HepG2 (cell line): ENCODE results near the gene NUTF2. TPM values are rescaled to one million over a fixed set of nuclear protein-coding genes. Genes with fewer than 3 reads are reported as not detected.
A peak's percentile ranks its signal among the peaks of the same experiment; 100 is the strongest.

ENCODE experiments used
- ARNT ChIP-seq: fragments of 450-650 bp; IDR thresholded peaks from 2 replicates; pipeline ENCODE4 v1.6.1; 2017
- KAT2B ChIP-seq: fragments of 150-350 bp; IDR thresholded peaks from 2 replicates; pipeline ENCODE4 v1.6.1; 2014; ENCODE audit warnings: low read depth, low read length, borderline replicate concordance
- KAT7 ChIP-seq: IDR thresholded peaks from 2 replicates; pipeline ENCODE4 v1.6.1; 2018; ENCODE audit warnings: borderline replicate concordance, missing compliant biosample characterization
- NFE2L2 ChIP-seq: fragments of 150-350 bp; IDR thresholded peaks from 2 replicates; pipeline ENCODE4 v1.6.1; 2014; ENCODE audit warnings: low read length
- NKX3-1 ChIP-seq: sonication (generic); formaldehyde crosslinking; IDR thresholded peaks from 2 replicates; pipeline ENCODE4 v1.5.0; 2020; ENCODE audit warnings: missing genetic modification reagents
- PLRG1 ChIP-seq: fragments of 450-650 bp; conservative IDR thresholded peaks from 2 replicates; pipeline ENCODE4 v1.6.1; 2016
- TERF1 ChIP-seq: sonication (generic); formaldehyde crosslinking; IDR thresholded peaks from 2 replicates; pipeline ENCODE4 v1.8.0; 2022; ENCODE audit warnings: mild to moderate bottlenecking, missing genetic modification reagents, moderate library complexity
- UBTF ChIP-seq: sonication (generic); formaldehyde crosslinking; IDR thresholded peaks from 2 replicates; pipeline ENCODE4 v1.4.0; 2020; ENCODE audit warnings: mild to moderate bottlenecking, missing genetic modification reagents
- XBP1 ChIP-seq: sonication (generic); formaldehyde crosslinking; IDR thresholded peaks from 2 replicates; pipeline ENCODE4 v1.5.0; 2020; ENCODE audit warnings: missing genetic modification reagents
- ZBTB20 ChIP-seq: sonication (generic); formaldehyde crosslinking; IDR thresholded peaks from 2 replicates; pipeline ENCODE4 v1.8.1; 2023; ENCODE audit warnings: missing genetic modification reagents, low read depth, mild to moderate bottlenecking, borderline replicate concordance
- ZNF10 ChIP-seq: sonication (generic); formaldehyde crosslinking; IDR thresholded peaks from 2 replicates; pipeline ENCODE4 v1.4.0; 2020; ENCODE audit warnings: mild to moderate bottlenecking, low read depth, missing genetic modification reagents, borderline replicate concordance
- ZNF230 ChIP-seq: sonication (generic); formaldehyde crosslinking; IDR thresholded peaks from 2 replicates; pipeline ENCODE4 v1.4.0; 2020; ENCODE audit warnings: mild to moderate bottlenecking, missing genetic modification reagents
- ZNF264 ChIP-seq: sonication (generic); formaldehyde crosslinking; IDR thresholded peaks from 2 replicates; pipeline ENCODE4 v1.4.0; 2020; ENCODE audit warnings: missing genetic modification reagents
- ZNF354B ChIP-seq: sonication (generic); formaldehyde crosslinking; IDR thresholded peaks from 2 replicates; pipeline ENCODE4 v1.8.0; 2022; ENCODE audit warnings: mild to moderate bottlenecking, missing genetic modification reagents
- ZNF564 ChIP-seq: sonication (generic); formaldehyde crosslinking; IDR thresholded peaks from 2 replicates; pipeline ENCODE4 v1.8.1; 2023; ENCODE audit warnings: mild to moderate bottlenecking, missing genetic modification reagents
- ZNF639 ChIP-seq: conservative IDR thresholded peaks from 2 replicates; pipeline ENCODE4 v1.6.1; 2018; ENCODE audit warnings: missing genetic modification reagents
- ZNF788 ChIP-seq: sonication (generic); formaldehyde crosslinking; IDR thresholded peaks from 2 replicates; pipeline ENCODE4 v1.5.0; 2020; ENCODE audit warnings: mild to moderate bottlenecking, missing genetic modification reagents, borderline replicate concordance
- ZNF816 ChIP-seq: sonication (generic); formaldehyde crosslinking; IDR thresholded peaks from 2 replicates; pipeline ENCODE4 v1.8.0; 2022; ENCODE audit warnings: missing genetic modification reagents, mild to moderate bottlenecking, borderline replicate concordance
- polyA plus RNA-seq, 8 experiments: library from polyadenylated mRNA; depleted of rRNA in 3 of 8; stranded (reverse) in 7 of 8; unstranded in 1 of 8; fragments of >200 nt; fragmentation: Illumina TruSeq in 4 of 8; extraction: Trizol in 4 of 8; gene quantifications; 2 replicates each; pipeline versions ENCODE4 v1.2.1 to v1.2.3, GENCODE V29; 2011 to 2016; ENCODE audit warnings: low read depth in 4 of 8, missing spikeins in 1 of 8, mixed read lengths in 1 of 8; ENCODE audit not compliant: insufficient read depth in 1 of 8
- total RNA-seq, 5 experiments: library from RNA; depleted of rRNA; stranded (reverse); fragments of >200 nt; fragmentation: Illumina TruSeq; extraction: Trizol; gene quantifications; 2 replicates each; pipeline ENCODE4 v1.2.3, GENCODE V29; 2016; ENCODE audit warnings: low read depth in 1 of 5
- TF ChIP-seq, protein P1 (sequence below): fragments of 450-650 bp; IDR thresholded peaks from 2 replicates; pipeline ENCODE4 v1.6.1; 2016
- TF ChIP-seq, protein P2 (sequence below): sonication (generic); formaldehyde crosslinking; IDR thresholded peaks from 2 replicates; pipeline ENCODE4 v1.4.0; 2020; ENCODE audit warnings: missing genetic modification reagents, low read depth, mild to moderate bottlenecking, borderline replicate concordance

Gene NUTF2
- total and polyA plus RNA-seq, 2 of the 13 experiments (the other 11 are each of a cell fraction or from before 2014, with no cell fraction given), result 168 to 214 TPM

- peak; percentile 72 for TF ChIP-seq UBTF
- peak; percentile 86; the same call in 1 of the 2 replicates for TF ChIP-seq KAT7
- no peak for TF ChIP-seq NFE2L2
- 0 out of 2 replicates have a peak, but pooled peaks have one; percentile 51 for TF ChIP-seq ZNF639 (CRISPR knock-in tag)
- no peak for TF ChIP-seq TERF1
- TF ChIP-seq ZNF564 (CRISPR knock-in tag), result no peak
- no peak for TF ChIP-seq ZNF10
- TF ChIP-seq, protein P1, sequence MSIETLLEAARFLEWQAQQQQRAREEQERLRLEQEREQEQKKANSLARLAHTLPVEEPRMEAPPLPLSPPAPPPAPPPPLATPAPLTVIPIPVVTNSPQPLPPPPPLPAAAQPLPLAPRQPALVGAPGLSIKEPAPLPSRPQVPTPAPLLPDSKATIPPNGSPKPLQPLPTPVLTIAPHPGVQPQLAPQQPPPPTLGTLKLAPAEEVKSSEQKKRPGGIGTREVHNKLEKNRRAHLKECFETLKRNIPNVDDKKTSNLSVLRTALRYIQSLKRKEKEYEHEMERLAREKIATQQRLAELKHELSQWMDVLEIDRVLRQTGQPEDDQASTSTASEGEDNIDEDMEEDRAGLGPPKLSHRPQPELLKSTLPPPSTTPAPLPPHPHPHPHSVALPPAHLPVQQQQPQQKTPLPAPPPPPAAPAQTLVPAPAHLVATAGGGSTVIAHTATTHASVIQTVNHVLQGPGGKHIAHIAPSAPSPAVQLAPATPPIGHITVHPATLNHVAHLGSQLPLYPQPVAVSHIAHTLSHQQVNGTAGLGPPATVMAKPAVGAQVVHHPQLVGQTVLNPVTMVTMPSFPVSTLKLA, result peak; percentile 21; the same call in 1 of the 2 replicates
- 0 out of 2 replicates have a peak, but pooled peaks have one; percentile 86 for TF ChIP-seq ZNF230 (CRISPR knock-in tag)
- TF ChIP-seq KAT2B, result no peak
- 0 out of 2 replicates have a peak, but pooled peaks have one; percentile 14 for TF ChIP-seq ZNF354B
- no peak for TF ChIP-seq ARNT
- peak; percentile 59; the same call in 1 of the 2 replicates for TF ChIP-seq ZNF788 (CRISPR knock-in tag)
- peak; percentile 92; the same call in 1 of the 2 replicates for TF ChIP-seq ZNF816
- peak; percentile 71 for TF ChIP-seq ZNF264 (CRISPR knock-in tag)
- no peak for TF ChIP-seq ZBTB20 (CRISPR knock-in tag)
- TF ChIP-seq PLRG1, result no peak
- TF ChIP-seq NKX3-1 (CRISPR knock-in tag), result no peak; the same call in 1 of the 2 replicates
- TF ChIP-seq, protein P2, sequence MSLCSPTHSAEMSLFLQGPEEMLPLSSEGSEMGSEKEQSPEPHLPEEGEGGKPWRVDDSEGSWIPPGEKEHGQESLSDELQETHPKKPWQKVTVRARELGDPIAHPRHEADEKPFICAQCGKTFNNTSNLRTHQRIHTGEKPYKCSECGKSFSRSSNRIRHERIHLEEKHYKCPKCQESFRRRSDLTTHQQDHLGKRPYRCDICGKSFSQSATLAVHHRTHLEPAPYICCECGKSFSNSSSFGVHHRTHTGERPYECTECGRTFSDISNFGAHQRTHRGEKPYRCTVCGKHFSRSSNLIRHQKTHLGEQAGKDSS (CRISPR knock-in tag), result peak; percentile 39; the same call in 1 of the 2 replicates
- peak; percentile 88; the same call in 1 of the 2 replicates for TF ChIP-seq XBP1 (CRISPR knock-in tag)
These were observed 13.1 kb upstream of the NUTF2 start (continued) for GRCh38 chr16:67833415-67834241.
